AG08395 (cell line): ENCODE results near the gene SCN4A.
"Not testable (repeated sequence)": the region's sequence is repeated elsewhere in the genome, so short reads cannot be mapped to it uniquely, and the experiment has no call there.

Experiments
- DNase-seq: peaks from one replicate; pipeline ENCODE4 v3.0.0; 2012; ENCODE audit warnings: mixed read lengths, low spot score

The SCN4A gene

DNA sequence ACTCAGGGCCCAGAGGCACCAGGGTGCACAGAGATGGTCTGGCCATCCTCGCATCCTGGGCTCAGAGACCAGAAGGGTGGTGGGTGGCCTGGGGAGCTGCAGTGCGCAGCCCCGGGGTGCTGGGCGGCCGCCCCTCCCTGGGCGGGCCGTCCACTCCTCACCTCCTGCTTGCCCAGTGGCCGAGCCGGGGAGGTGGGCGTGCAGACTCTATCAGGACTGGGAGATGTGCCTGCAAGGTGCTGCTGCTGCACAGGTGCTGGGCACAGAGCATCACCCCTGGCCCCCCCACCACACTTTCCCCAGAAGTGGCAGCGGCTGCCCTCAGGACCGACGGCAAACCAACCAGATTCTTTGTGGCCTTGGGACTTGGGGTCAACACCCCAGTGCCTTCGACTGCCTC, at the start of gene SCN4A:
TSS of gene SCN4A (minus strand) at position 123 of the 400 bp plus-strand sequence. CDS start at position 46, 77 bp downstream.
- DNase-seq, result no peak

DNA sequence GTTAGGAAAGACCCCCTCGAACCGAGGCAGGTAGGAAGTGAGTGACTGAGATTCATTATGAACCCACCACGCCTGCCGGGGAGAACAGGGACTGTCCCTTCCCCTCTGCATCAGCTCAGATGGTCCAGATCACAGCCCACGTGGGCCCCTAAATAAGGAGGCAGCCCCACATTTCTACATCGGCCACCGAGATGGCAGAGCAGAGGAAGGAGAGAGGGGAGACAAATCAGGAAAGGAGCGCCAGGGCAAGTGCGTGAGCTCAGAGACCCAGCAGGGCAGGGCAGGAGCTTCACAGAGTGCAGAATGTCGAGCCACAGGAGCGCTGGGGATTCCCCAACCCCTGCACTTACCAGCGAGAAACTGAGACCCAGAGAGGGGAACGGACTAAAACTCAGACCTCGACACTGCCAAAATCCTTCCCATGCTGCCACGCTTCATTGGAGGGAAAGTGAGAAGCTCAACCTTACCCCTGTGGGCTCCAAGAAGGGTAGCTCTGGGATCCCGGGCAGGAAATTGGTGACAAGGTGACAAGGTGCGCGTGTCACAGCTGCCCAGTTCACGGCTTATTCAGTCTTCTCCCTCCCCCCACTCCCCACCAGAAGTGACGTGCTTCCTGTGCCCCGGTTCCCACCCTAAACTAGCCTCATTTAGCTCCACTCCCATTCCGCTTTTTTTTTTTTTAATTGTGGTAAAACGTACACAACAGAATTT, 47.5 kb upstream of the SCN4A start, which contains the start of gene ICAM2:
TSS of gene ICAM2 (minus strand) at position 578 of the 711 bp plus-strand sequence. CDS start 13,942 bp downstream, outside the sequence.
- DNase-seq, result no peak

DNA sequence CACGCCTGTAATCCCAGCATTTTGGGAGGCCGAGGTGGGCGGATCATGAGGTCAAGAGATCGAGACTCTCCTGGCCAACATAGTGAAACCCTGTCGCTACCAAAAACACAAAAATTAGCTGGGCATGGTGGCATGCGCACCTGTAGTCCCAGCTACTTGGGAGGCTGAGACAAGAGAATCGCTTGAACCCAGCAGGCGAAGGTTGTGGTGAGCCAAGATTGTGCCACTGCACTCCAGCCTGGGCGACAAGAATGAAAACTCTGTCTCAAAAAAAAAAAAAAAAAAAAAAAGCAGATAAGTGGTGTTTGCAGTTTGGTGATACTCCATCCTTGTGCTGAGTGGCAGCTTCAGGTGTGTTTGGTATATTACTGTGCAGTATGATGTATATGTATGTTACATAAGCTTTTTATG, 46.8 kb upstream of the SCN4A start:
- DNase-seq, result not testable (repeated sequence)

DNA sequence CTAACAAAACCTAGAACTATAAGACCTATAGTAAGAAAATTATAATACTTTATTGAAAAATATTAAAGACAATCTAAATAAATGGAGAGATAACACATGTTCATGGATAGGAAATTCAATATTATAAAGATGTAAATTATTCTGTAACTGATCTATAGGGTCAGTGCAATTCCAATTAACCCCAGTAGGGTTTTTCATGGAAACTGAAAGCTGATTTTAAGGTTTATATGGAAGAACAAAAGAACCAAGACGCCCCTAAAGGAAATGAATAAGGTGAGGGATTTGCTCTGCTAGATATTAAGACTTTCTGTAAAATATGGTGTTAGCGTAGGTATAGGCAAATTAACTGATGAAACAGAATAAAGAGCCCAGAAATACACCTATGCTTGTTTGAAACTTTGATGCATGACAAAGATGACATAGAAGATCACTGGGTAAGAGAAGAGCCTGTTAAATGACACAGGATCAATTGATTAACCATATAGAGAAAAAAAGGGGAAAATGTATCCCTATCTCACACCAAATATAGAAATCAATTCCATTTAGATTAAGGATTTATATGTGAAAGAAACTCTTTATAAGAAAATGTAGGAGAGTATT, 44.8 kb upstream of the SCN4A start:
- no peak for DNase-seq

DNA sequence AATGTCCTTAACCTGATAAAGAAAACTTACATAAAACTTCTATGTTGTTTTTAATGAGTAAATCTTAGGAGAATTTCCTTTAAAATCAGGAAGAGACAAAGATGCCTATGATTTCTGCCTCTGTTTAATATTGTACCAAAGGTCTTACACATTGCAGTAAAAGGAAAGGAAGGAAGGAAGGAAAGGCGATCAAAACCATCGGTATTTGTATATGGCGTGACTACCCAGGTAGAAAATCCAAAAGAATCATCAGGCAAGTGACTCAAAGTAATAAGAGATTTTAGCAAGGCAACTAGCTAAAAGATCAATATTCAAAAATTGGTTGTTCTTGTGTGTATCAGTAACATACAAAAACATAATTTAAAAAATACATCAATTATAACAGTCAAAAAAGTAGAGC, 44.3 kb upstream of the SCN4A start:
- no peak for DNase-seq

DNA sequence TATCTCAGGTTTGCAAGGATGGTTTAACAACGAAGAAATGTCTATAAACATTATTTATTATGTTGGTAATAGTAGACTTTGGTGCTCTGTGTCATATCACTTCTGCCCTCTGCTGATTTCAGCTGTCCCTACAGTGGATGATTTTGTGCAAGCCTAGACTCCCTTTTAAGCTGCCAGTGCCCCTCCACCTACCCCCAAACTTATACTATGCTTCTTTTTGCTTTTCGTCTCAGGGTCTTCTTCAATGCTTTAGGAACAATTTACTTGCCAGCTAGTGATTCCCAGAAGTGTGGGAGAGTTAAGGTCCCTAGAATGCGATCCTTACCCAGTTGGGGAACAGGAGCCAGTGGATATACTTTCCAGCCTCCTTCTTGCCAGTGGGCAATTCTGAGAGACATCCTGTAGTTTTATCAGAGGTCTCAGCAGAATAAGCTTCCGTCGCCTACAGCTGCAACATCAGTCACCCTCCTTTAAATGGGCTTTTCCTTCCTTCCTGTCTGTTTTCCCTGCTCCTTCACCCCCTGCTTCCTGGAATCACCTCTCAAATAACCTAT, 43.6 kb upstream of the SCN4A start:
- no peak for DNase-seq

DNA sequence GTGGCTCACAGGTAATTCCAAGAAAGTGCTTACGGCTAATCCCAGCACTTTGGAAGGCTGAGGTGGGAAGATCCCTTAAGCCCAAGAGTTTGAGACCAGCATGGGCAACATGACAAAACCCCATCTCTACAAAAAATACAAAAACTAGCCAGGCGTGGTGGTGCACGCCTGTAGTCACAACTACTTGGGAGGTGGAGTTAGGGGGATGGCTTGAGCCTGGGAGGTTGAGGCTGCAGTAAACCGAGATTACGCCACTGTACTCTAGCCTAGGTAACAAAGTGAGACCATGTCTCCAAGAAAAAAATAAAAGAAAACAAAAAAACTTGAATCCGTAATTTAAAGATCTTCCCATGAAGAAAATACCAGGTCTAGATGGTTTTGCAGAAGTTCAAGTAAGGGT, 42.7 kb upstream of the SCN4A start:
- DNase-seq, result no peak

DNA sequence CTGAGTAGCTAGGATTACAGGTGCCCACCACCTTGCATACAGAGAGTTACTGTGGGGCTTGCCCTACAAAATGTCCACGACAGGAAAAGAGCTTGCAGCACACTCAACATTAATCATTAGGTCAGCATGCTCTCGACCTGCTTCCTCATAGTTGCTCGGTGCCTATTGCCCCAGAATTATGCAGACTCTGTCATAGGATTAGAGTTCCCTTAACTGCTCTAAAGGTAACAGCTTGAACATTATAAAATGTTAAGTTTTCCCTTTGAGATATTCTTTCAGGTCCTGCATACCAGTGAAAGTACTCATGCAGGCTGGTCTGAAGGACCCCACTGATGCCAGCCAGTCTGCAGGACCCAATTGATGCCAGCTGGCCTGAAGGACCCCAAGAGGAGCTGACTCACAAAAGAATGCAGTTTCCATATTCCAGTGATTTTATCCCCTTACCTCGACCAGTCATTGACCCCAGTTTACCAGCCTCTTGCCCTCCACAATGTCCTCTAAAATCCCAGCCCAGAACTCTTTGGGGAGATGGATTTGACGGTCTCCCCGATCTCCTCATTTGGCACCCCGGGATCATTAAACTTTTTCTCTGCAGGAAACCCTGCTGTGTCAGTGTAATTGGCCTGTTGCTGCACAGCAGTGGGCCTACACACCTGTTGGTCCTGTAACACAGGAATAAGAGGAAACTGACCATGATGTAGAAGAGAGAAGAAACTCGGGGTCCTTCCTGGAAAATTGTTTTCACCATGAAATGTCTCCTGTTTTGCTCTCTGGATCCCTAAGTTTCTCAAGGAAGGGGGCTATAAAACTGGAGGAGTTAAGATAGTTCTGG, 37.1 kb upstream of the SCN4A start:
- no peak for DNase-seq

DNA sequence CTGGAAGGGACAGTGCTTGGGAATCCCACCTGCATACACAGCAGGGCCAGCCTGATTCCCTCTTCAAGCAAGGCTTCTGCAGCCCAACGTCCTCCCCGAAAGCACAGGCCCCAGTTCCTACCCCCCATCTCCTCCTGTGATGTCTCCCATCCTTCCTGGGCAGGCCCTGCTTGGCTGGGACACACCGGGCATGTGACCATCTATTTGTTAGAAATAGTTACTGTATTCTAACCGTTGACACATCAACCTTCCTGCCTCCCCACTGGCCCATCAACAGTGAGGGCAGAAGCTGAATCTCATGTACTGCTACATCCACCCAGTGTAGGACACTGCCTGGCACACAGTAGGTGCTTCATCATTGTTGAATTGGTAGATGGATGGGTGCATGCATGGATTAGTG, 36.1 kb upstream of the SCN4A start:
- no peak for DNase-seq

DNA sequence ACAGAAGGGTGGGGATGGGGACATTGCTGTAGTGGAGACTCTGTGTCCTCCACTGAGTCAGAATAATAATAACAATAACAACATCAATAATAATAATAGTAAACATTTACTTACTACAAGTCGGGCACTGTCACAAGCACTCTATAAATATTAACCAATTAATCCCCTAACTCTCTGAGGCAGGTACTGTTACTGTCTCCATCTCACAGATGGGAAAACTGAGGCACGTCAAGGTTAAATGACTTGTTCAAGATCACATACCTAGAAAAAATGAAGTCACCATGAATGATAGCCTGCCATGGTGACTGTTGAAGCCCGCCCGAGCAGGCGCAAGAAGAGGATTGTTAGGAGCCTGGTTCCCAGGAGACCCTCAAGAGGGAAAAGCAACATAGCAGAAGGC, 35.6 kb upstream of the SCN4A start:
- DNase-seq, result no peak

DNA sequence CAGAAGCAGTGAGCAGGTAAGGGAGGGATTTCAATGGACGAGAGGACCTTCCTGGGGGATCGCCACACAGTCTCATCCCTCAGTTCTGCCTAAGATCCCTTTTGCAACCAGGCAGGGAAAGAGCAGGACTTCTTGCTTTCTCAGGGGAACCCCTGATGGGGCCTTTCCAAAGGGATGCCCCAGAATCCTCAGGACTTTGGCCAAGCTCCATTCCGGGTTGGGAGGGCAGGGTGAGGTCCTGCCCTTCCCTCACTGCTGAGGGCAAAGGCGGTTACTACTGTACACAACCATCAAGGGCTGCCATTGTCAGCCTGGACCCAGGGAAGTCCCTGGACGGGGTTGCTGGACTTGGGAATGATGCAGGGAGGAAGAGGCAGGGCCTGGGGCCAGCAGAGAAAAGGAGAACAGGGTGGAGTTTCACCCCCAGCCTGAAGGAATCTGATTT, 35.1 kb upstream of the SCN4A start:
- DNase-seq, result no peak

DNA sequence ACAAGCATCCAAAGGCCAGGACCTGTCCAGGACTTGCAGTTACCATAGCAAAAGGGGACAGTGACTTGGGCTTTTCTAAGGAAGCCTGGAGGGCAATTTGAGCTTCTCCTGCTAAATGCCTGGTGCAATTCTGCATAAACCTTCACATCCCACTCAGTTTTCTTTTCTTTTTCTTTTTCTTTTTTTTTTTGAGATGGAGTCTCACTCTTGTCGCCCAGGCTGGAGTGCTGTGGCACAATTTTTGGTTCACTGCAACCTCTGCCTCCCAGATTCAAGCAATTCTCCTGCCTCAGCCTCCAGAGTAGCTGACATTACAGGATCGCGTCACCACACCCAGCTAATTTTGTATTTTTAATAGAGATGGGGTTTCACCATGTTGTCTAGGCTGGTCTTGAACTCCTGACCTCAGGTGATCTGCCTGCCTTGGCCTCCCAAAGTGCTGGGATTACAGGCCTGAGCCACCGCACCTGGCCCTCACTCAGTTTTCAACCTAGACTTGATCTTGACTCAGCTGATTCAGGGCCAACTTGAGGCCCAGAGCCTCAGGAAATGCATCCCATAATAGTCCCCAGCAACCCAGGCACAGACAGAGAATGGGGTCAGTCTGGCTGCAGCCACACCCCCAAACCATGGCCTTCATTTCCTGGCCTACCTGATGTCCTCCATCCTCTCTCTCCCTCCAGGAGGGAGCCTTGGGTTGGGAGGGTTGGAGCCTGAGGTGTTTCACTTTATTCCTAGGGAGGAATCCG, 34.5 kb upstream of the SCN4A start:
- not testable (repeated sequence) for DNase-seq

DNA sequence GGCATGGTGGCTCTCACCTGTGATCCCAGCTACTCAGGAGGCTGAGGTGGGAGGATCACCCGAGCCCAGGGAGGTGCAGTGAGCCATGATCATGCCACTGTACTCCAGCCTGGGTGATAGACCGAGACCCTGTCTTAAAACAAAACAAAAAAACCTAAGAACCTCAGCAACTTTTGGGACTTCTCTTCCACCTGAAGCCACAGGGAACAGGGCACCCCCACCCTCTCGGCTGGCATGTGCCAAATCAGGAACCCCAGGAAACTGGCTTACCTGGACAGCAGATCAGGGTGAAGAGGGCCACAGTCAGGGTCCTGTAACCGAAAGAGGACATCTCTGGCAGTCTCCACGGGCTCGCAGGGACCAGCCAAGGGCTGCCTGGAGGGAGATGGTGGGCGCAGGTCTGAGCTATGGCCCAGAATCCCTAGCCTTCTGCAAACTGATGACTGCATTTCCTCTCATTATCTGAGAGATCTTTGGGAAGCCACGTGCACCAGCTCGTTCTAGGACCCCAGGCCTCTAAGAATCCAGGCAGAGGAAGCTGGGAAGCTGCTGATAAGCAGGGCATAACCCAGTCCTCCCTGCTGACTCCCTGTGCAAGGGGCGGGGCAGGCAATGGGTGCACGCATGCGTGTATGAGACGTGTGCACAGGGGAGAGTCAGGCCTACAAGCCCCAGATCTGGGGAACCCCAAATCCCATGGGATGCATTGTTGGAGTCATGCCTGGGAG, 33.8 kb upstream of the SCN4A start:
- no peak for DNase-seq

DNA sequence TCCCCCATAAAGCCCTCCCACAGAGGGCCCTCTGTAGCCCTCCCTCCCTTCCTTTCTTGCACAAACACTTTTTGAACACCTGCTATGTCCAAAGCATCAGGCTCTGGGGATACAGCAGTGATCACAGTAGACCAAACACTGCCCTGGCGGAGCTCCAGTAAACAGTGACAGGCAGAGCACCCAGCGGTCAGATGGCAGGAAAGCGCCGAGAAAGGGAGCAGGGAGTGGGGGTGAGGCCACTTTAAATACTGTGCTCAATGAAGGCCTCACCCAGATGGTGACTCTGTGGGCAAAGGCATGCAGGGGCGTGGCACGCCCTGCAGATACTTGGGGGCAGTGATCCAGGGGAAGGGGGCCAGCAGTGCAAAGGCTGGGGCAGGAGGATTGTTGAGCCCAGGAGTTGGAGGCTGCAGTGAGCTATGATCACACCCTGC, 33.0 kb upstream of the SCN4A start:
- peak; percentile 32 for DNase-seq

DNA sequence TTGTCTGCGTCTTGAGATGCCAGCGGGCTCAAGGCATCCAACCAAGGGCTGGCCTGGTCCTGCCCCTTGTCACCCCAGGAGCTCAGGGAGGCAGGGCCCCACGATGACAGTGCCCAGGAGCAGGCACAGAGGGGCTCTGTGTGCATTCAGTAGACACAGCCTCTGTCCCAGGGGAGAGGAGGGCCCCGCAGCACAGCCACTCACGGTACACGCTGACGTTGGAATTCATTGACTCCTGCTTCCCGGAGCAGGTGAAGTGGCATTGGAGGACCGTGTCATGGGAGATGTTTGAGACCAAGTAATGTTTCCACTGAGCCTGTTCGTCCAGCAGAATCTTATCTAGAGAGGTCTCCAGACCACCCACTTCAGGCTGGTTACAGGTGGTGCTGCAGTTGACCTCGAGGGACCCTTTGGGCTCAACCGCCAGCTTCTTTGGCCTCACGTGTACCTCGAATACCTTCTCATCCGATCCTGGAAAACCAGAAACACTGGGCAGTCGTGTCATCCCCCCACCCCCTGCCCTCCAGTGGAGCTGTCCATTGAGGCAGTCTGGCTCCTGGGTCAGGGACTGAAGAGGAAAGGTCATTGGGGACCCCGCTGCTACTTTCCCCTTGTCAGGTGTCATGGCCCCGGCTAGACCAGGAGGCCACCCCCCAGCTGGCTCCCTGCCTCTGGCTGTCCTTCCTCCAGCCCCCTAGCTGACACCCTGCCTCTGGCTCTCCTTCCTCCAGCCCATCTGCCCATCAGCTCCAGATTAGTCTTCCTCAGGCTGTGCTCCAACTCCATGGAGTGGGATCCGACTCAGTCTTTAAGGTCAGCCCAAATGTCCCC, 32.4 kb upstream of the SCN4A start:
- DNase-seq, result no peak

DNA sequence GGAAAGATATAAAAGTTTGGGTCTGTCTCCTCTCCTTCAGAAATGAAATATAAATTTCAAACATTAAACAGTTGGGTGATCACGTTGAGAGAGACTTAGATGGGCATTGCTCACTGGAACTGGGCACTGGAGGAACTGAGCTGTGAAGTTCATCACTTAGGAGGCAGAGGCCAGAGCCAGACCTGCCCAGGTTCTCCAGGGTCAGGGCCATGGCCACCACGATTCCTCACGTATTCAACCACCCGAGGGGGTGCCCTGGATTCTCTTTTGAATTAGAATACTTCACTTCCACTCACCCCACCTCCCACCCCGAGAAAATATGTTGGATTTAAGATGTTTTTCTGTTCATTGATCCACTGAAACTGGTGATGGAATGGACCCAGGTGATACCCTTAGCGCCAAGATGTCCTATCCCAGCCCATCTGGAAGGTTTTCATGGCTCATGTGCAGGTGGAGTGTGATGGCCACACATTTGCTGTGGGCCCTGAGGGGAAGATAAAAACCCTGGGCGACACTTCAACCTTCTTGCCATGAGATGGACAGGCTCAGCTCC, 31.6 kb upstream of the SCN4A start:
- no peak for DNase-seq

DNA sequence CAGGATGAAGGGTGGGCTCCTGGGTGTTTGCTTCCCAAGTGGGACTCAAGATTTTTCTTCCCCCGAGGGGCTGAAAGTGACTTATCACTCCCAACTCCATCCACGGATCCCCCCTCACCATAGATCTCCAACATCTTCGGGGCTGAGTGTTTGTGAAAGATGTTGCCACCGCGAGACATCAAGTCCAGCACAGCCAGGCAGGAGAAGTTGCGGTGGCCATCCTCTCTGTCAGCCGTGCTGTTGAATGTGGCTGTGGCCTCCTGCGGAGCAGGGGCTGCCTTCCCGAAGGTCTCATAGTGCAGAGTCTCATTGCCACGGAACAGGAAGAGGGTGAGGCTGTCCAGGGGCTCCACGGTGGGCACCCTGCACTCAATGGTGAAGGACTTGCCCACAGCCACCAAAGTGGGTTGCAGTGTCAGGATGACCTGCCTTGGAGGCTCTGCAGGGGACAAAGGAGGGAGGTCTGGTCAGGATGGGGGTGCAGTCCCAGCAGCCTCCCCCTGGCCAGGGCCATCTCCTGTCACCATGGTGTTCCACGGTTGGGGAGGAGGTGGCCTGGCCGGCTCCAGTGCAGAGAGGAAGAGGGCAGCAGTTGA, 30.9 kb upstream of the SCN4A start:
- DNase-seq, result no peak

DNA sequence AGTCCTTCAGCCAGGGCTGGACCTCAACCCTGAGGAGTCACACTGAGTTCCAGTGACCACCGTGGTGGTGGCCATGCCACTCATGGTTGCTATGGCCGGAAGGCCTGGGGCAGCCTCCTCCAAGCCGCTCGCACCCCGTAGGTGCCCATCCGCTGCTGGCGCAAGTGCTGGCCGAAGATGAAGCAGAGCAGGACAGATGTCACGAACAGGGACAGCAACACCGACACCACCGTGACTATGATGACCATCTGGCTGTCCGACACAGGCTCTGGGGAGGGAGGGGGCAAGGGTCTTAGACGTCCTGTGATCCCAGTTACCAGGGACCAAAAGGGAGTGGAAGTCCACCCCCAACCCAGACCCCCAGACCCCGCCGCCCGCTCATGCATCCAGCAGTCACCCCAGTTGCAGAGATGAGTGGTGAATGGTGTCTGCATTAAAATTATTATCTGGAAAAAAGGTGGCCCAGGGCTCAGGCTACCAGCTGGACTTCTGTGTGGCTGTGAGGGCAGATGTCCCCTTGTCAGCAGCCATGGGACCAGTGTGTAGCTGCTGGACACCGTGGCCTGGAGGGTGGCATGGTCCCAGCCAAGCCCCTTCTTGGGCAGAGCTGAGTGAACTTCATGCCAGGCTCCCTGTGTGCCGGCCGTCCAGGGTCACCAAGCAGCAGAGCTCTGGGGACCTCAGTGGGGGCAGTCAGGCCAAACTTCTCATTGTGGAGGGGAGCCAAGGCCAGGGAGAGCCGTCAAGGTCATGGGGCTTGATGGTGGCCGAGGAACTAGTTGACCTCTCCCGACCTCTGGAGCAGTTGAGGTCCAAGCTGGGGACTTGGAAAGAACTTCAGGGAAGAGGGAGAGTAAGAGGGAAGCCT, 30.2 kb upstream of the SCN4A start:
- no peak for DNase-seq
